SJCRH30 (cell line): ENCODE results near the gene PLCL1. TPM values are rescaled to one million over a fixed set of nuclear protein-coding genes. Genes with fewer than 3 reads are reported as not detected.

Experiments
- DNase-seq, 2 experiments: peaks; one replicate each; pipeline ENCODE4 v3.0.0-alpha.2; 2015 to 2020
- H3K27ac ChIP-seq: fragments of 250-450 bp; sonication (Bioruptor Pico); 2 replicates; pipeline ENCODE4 v1.5.1; 2020; ENCODE audit warnings: mild to moderate bottlenecking, moderate library complexity
- H3K27me3 ChIP-seq: fragments of 250-450 bp; sonication (Bioruptor Pico); 2 replicates; pipeline ENCODE4 v1.5.1; 2020; ENCODE audit warnings: mild to moderate bottlenecking, moderate library complexity
- H3K36me3 ChIP-seq: fragments of 250-450 bp; sonication (Bioruptor Pico); 2 replicates; pipeline ENCODE4 v1.5.1; 2020; ENCODE audit warnings: mild to moderate bottlenecking, moderate library complexity
- H3K4me1 ChIP-seq: fragments of 250-450 bp; sonication (Bioruptor Pico); 2 replicates; pipeline ENCODE4 v1.5.1; 2020; ENCODE audit warnings: mild to moderate bottlenecking, moderate library complexity
- H3K4me3 ChIP-seq: fragments of 250-450 bp; sonication (Bioruptor Pico); 2 replicates; pipeline ENCODE4 v1.5.1; 2020; ENCODE audit warnings: mild to moderate bottlenecking, moderate library complexity
- H3K9me3 ChIP-seq: fragments of 250-450 bp; sonication (Bioruptor Pico); replicated peaks from 2 replicates; pipeline ENCODE4 v1.5.1; 2020; ENCODE audit warnings: mild to moderate bottlenecking, moderate library complexity
- total RNA-seq: library from RNA; depleted of rRNA; stranded (reverse); fragments of >200 nt; shearing (Covaris generic); gene quantifications from 2 replicates; pipeline ENCODE4 v1.2.3, GENCODE V29; 2014

PLCL1 gene
- total RNA-seq, 1 experiment from 2014 or later: not detected

GRCh38 chr2:197801033-197801432 lies 3.4 kb upstream of the PLCL1 start:
- H3K27me3 ChIP-seq: peaks cover 6% of the 10 kb centered on the region; the same call in 1 of the 2 replicates
- H3K9me3 ChIP-seq: no peaks in the 10 kb centered on the region
- H3K4me1 ChIP-seq: peaks cover 11% of the 10 kb centered on the region
- H3K27ac ChIP-seq: no peak overlapping the region
- H3K4me3 ChIP-seq: no peak overlapping the region
- no peaks in the 10 kb centered on the region for H3K36me3 ChIP-seq
- no peak for DNase-seq

DNA sequence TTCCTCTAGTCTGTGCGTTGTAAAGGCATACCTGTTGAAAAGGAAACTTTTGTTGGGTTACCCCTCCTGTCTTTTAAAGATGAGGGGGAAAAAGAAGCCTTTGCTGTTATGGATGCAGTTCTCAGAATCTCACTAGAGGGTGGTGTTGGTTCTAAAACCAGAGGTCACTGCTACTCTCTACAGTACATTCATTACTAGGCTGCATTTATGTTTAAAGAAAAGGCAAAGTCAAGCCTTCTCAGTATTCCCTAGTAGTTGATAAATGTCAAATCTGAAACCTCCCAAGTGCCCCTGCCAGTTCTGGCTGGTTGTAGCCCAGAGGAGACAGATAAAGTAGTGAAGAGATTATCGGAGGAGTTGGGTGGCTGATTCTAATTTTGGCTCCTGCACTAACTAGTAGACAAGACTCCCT lies 1.4 kb upstream of the PLCL1 start:
- no peaks in the 10 kb centered on the region for H3K36me3 ChIP-seq
- H3K27ac ChIP-seq: no peak overlapping the region
- peaks cover 8% of the 10 kb centered on the region for H3K4me1 ChIP-seq
- peaks cover 13% of the 10 kb centered on the region; the same call in 1 of the 2 replicates for H3K27me3 ChIP-seq
- no peaks in the 10 kb centered on the region for H3K9me3 ChIP-seq
- no peak overlapping the region for H3K4me3 ChIP-seq
- DNase-seq: peak; percentile 7 to 61

- no peak for DNase-seq
- Histone ChIP-seq H3K9me3 (no peaks in the 10 kb centered on the region), H3K36me3 (no peaks in the 10 kb centered on the region), H3K27me3 (peaks cover 16% of the 10 kb centered on the region; the same call in 1 of the 2 replicates), H3K4me1 (no peaks in the 10 kb centered on the region), H3K4me3 (peak overlapping the region; percentile 55), H3K27ac (no peak overlapping the region)
Measured at GRCh38 chr2:197804758-197805714, 643 bp downstream of the PLCL1 start.

DNA sequence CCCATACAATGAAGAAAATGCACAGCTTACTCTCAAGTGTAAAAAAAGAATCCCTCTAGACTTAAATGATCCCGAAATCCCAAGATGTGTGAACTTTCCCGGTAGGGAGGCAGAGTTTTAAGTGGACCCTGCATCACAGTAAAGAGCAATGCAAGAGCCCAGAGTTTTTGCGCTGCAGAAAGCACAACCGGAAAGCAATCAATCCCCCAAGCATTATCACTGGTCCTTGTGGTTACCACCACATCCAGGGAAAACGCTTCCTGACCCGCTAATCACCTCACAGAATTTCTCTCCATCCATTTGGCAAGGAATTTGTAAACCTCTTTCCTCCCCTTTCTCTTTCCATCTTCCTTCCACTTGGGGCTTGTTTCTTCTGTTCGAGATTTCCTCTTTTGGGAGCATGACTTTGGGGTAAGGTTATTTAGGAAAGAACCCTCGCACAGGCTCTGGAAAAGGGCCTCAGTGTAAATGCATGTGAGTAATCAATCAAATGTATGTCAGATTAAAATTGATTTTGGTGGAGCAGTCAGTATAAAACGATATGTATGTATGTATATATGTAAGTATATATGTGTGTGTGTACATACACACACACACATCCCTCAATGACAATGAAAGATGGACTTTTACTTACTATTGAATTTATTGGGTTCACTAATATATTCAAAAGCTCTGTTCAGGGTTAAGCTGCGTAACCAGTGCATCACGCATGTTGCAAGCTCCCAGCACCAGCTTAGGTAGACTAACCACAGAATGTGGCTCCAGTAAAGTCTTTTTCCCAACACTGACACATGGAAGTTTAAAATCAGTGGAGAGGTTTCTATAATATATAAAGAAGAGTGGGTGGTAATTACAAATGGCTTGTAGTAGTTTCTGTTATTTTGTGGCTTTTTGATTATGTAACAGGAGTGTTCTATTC lies 1.6 kb downstream of the PLCL1 start:
- H3K9me3 ChIP-seq: no peaks in the 10 kb centered on the region
- no peak for DNase-seq
- no peak overlapping the region for H3K27ac ChIP-seq
- H3K4me1 ChIP-seq: no peaks in the 10 kb centered on the region
- no peak overlapping the region for H3K4me3 ChIP-seq
- H3K27me3 ChIP-seq: peaks cover 16% of the 10 kb centered on the region; the same call in 1 of the 2 replicates
- H3K36me3 ChIP-seq: no peaks in the 10 kb centered on the region

DNA sequence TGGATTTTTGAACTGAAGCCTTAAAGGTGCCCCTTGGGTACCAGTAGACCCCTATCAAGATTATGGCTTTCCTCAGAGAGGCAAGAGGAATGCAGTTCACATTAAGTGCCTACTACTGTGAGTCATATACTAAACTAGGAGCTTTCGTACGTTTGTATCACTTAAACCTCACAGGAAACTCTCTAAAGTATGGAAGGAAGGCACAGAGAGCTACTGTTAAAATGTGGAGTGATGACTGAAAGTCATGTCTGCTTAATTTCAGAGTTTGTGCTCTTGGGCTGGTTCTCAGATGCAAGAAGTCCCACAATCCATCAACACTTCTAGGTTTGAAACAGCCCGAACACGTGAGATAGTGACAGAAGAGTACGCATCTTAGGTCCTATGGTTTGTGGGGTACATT lies 4.7 kb downstream of the PLCL1 start:
- Histone ChIP-seq H3K4me3 (no peak overlapping the region), H3K27me3 (peaks cover 16% of the 10 kb centered on the region; the same call in 1 of the 2 replicates), H3K4me1 (no peaks in the 10 kb centered on the region), H3K27ac (no peak overlapping the region), H3K36me3 (no peaks in the 10 kb centered on the region), H3K9me3 (no peaks in the 10 kb centered on the region)
- DNase-seq: no peak

DNA sequence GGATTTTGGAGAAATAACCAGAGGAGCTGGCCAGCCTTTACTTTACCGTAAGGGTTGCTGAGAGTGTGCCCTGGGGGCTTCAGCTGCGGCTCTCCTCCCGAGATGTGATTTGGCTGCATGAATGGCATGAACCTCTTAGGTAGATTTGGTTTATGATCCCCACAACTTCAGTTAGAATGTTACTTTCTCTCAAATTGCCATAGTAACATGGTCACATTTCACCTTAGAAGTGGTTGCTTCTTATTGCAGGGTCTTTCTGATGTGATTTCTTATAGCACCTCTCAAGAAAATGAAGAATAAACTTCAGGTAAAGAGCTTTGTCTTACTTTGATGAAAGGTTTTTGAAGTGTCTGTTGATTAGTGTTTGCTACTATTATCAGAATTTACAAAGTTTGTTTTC lies 5.6 kb downstream of the PLCL1 start:
- Histone ChIP-seq H3K9me3 (no peaks in the 10 kb centered on the region), H3K36me3 (no peaks in the 10 kb centered on the region), H3K4me3 (no peak overlapping the region), H3K4me1 (no peaks in the 10 kb centered on the region), H3K27ac (no peak overlapping the region), H3K27me3 (peaks cover 16% of the 10 kb centered on the region; the same call in 1 of the 2 replicates)
- DNase-seq: no peak

DNA sequence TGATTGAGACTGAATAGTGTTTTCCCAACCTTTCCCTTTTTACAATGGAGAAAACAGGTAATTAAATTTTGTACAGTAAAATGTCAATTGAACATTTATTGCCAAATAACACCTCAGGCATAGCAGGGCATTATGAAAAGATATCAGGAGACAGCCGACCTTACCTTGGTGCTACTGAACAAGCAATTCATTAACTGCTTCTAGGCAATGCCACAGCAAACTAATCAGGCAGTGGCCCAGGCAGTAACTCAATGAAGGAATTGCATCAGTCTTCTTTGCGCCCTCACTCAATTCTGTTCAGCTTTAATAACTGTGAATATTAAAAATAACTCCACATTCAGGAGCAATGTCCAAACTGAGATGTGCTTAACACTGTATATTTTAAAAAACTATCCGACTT lies 6.1 kb downstream of the PLCL1 start:
- H3K4me1 ChIP-seq: no peaks in the 10 kb centered on the region
- no peak overlapping the region for H3K27ac ChIP-seq
- no peaks in the 10 kb centered on the region for H3K9me3 ChIP-seq
- H3K27me3 ChIP-seq: peaks cover 13% of the 10 kb centered on the region; the same call in 1 of the 2 replicates
- H3K4me3 ChIP-seq: no peak overlapping the region
- no peaks in the 10 kb centered on the region for H3K36me3 ChIP-seq
- DNase-seq: no peak

GRCh38 chr2:197813093-197813787 lies 8.8 kb downstream of the PLCL1 start:
- H3K36me3 ChIP-seq: no peaks in the 10 kb centered on the region
- H3K27ac ChIP-seq: no peak overlapping the region
- no peaks in the 10 kb centered on the region for H3K9me3 ChIP-seq
- 0 out of 2 replicates have a peak, but pooled peaks cover 3% of the 10 kb centered on the region for H3K27me3 ChIP-seq
- H3K4me1 ChIP-seq: no peaks in the 10 kb centered on the region
- no peak overlapping the region for H3K4me3 ChIP-seq
- peak in 1 of 2 experiments; percentile 41 for DNase-seq

GRCh38 chr2:197814526-197814925 lies 10.1 kb downstream of the PLCL1 start:
- Histone ChIP-seq H3K4me1 (no peaks in the 10 kb centered on the region), H3K4me3 (no peak overlapping the region), H3K9me3 (no peaks in the 10 kb centered on the region), H3K27me3 (no peaks in the 10 kb centered on the region), H3K36me3 (no peaks in the 10 kb centered on the region), H3K27ac (no peak overlapping the region)
- DNase-seq: no peak

GRCh38 chr2:197821550-197822289 lies 17.3 kb downstream of the PLCL1 start:
- Histone ChIP-seq H3K4me1 (no peaks in the 10 kb centered on the region), H3K36me3 (no peaks in the 10 kb centered on the region), H3K4me3 (no peak overlapping the region), H3K27ac (no peak overlapping the region), H3K27me3 (no peaks in the 10 kb centered on the region), H3K9me3 (no peaks in the 10 kb centered on the region)
- DNase-seq: no peak

DNA sequence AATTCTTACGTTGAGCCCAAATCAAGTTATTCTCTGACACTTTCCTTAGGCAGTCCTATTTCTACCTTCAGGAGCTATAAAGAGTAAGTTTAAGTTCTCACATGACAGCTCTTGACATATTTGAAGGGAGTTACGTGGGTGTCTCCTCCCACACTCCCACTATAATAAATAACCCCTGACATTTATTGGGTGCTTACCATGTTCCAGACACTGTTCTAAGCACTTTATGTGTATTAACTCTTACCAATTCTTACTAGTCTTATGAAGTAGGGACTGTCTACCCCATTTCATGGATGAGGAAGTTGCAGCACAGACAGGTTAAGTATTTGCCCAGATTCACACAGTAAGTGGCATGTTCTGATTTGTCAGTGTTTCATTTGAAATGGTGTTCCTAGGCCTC lies 17.9 kb downstream of the PLCL1 start:
- Histone ChIP-seq H3K4me3 (no peak overlapping the region), H3K27me3 (no peaks in the 10 kb centered on the region), H3K27ac (no peak overlapping the region), H3K36me3 (no peaks in the 10 kb centered on the region), H3K4me1 (no peaks in the 10 kb centered on the region), H3K9me3 (no peaks in the 10 kb centered on the region)
- no peak for DNase-seq

- Histone ChIP-seq H3K4me1 (no peaks in the 10 kb centered on the region), H3K27ac (no peak overlapping the region), H3K9me3 (no peaks in the 10 kb centered on the region), H3K4me3 (no peak overlapping the region), H3K27me3 (no peaks in the 10 kb centered on the region), H3K36me3 (no peaks in the 10 kb centered on the region)
- no peak for DNase-seq
Measured at GRCh38 chr2:197827618-197828017, 23.2 kb downstream of the PLCL1 start.

- Histone ChIP-seq H3K27ac (no peak overlapping the region), H3K4me3 (no peak overlapping the region), H3K36me3 (no peaks in the 10 kb centered on the region), H3K27me3 (no peaks in the 10 kb centered on the region), H3K4me1 (no peaks in the 10 kb centered on the region), H3K9me3 (no peaks in the 10 kb centered on the region)
- DNase-seq: no peak
Measured at GRCh38 chr2:197828464-197829135, 24.2 kb downstream of the PLCL1 start.
